SK-N-MC (cell line): Measurements from ENCODE around the gene AKR1A1.

Experiments
- EZH2 ChIP-seq: fragments of 200-600 bp; sonication (generic); IDR thresholded peaks from one replicate; pipeline ENCODE4 v1.6.1; 2017; ENCODE audit warnings: antibody characterized with exemption
- POLR2AphosphoS5 ChIP-seq: IDR thresholded peaks from 2 replicates; pipeline ENCODE4 v1.6.1; 2012; ENCODE audit warnings: mild to moderate bottlenecking, low read depth, low read length, borderline replicate concordance

GRCh38 chr1:45545019-45545493 is 5.6 kb upstream of the AKR1A1 start:
- TF ChIP-seq POLR2AphosphoS5 = no peak
- no peak for TF ChIP-seq EZH2
